ENCODE data around the gene MUC2.
"Not testable (repeated sequence)": the region's sequence is repeated elsewhere in the genome, so short reads cannot be mapped to it uniquely, and the experiment has no call there.

Gene MUC2

DNA sequence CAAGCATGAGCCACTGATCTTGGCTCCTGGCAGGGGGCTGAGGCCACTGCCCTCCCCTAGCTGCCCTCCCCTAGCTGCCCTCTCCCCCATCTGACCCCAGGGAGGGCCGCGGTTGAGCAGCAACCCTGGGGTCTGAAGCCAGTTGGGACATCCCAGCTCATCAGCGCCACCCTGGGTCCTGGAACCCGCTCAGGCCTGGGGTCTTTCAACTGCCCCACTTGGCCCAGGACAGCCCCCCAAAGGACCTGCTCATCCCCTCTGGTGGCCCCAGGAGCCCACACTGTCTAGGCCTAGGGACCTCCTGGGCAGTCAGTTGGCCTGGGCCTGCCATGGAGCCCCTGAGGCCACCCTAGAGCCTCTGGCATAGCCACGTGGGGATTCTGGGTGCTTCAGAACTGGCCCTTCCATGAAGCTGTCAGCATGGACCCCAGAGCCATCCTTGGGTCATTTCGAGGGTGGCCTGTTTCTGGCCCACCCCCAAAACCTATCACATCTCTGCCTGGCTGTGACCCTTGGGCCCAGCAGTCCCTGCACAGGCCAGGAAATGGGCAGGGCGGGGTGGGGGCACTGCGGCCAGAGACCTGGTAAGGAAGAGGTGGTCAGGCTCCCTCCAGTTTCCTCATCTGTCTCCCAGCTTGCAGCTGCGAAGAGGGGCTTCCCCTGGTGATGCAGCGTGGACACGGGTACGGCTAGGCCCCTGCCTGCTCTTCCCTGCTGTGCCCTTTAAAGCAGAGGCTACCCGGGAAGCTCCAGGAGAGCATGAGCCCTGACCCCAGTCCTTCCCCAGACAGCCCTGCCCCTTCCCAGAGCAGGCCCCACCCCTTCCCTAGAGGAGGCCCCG lies 37.9 kb downstream of the MUC2 start:
- H3K36me3 ChIP-seq (replicated peaks; ENCODE audit: insufficient read depth, low read length) = no peaks in the 10 kb centered on the region
- H4K20me1 ChIP-seq (ENCODE audit: insufficient read depth, low read length) = no peaks in the 10 kb centered on the region
- H3K9ac ChIP-seq (ENCODE audit: low read length) = no peak overlapping the region
- DNase-seq = no peak
- H3K27ac ChIP-seq (ENCODE audit: low read length) = no peak overlapping the region
- no peaks in the 10 kb centered on the region for H3K79me2 ChIP-seq (ENCODE audit: low read length)
- H2AFZ ChIP-seq (ENCODE audit: low read length) = no peak overlapping the region
- H3K9me2 ChIP-seq (replicated peaks; ENCODE audit: insufficient read depth, low read length) = no peaks in the 10 kb centered on the region
- H3K4me1 ChIP-seq (ENCODE audit: low read length) = no peaks in the 10 kb centered on the region
- TF ChIP-seq, protein P1, sequence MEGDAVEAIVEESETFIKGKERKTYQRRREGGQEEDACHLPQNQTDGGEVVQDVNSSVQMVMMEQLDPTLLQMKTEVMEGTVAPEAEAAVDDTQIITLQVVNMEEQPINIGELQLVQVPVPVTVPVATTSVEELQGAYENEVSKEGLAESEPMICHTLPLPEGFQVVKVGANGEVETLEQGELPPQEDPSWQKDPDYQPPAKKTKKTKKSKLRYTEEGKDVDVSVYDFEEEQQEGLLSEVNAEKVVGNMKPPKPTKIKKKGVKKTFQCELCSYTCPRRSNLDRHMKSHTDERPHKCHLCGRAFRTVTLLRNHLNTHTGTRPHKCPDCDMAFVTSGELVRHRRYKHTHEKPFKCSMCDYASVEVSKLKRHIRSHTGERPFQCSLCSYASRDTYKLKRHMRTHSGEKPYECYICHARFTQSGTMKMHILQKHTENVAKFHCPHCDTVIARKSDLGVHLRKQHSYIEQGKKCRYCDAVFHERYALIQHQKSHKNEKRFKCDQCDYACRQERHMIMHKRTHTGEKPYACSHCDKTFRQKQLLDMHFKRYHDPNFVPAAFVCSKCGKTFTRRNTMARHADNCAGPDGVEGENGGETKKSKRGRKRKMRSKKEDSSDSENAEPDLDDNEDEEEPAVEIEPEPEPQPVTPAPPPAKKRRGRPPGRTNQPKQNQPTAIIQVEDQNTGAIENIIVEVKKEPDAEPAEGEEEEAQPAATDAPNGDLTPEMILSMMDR (IDR thresholded peaks at IDR 0.05; ENCODE audit: low read length) = no peak
- TF ChIP-seq EZH2phosphoT487 (IDR thresholded peaks at IDR 0.05; ENCODE audit: low read length) (no peak), EZH2 (optimal IDR thresholded peaks at IDR 0.05; ENCODE audit: low read depth, low read length) (no peak)
- no peak overlapping the region for H3K4me3 ChIP-seq (ENCODE audit: low read length)
- H3F3A ChIP-seq (ENCODE audit: insufficient read depth, low read length) = no peaks in the 10 kb centered on the region
- H3K27me3 ChIP-seq (replicated peaks; ENCODE audit: insufficient read depth, low read length) = peaks cover 63% of the 10 kb centered on the region
- no peak overlapping the region for H3K4me2 ChIP-seq (ENCODE audit: low read depth, low read length)
- no peaks in the 10 kb centered on the region for H3K9me3 ChIP-seq (replicated peaks; ENCODE audit: insufficient read depth, low read length)

DNA sequence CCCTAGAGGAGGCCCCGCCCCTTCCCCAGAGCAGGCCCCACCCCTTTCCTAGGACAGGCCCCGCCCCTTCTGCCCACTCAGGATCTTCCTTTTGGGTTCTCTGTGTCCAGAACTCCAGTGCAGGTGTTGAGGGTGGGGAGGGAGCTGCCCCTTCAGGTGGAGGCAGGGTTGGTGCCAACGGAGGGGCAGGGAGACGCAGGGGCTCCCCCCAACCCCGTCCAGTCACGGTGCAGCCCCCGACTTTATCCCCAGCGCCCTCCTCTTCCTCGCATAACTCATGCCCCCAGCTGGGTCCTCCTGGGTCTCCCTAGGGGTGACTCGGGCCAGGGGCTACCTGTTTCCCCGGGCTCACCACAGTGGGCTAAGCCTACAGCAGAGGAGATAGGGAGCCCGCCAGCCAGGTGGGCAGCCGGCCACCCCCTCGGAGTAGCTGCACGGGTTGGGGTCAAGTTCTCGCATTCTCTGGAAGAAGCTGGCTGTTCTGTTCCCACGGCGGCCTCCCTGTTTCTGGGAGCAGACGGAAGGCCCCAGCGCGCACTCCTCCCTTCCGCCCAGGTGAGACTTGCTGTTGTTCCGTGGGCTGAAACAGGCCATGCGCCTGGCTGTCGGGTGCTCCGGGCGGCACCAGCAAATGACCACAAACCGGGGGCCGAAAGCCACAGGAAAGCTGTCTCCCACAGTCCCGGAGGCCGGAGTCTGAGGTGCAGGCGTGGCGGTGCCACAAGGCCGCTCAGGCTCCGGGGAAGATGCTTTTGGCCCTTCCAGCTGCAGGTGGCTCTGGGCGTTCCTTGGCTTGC lies 38.9 kb downstream of the MUC2 start:
- Histone ChIP-seq H3K27ac (ENCODE audit: low read length) (no peak overlapping the region), H3K9me3 (replicated peaks; ENCODE audit: insufficient read depth, low read length) (no peaks in the 10 kb centered on the region), H3K36me3 (replicated peaks; ENCODE audit: insufficient read depth, low read length) (no peaks in the 10 kb centered on the region), H3K4me1 (ENCODE audit: low read length) (no peaks in the 10 kb centered on the region), H2AFZ (ENCODE audit: low read length) (no peak overlapping the region), H3K27me3 (replicated peaks; ENCODE audit: insufficient read depth, low read length) (peaks cover 59% of the 10 kb centered on the region), H3K9me2 (replicated peaks; ENCODE audit: insufficient read depth, low read length) (no peaks in the 10 kb centered on the region), H3F3A (ENCODE audit: insufficient read depth, low read length) (no peaks in the 10 kb centered on the region), H3K4me2 (ENCODE audit: low read depth, low read length) (no peak overlapping the region), H3K9ac (ENCODE audit: low read length) (no peak overlapping the region), H3K79me2 (ENCODE audit: low read length) (no peaks in the 10 kb centered on the region), H4K20me1 (ENCODE audit: insufficient read depth, low read length) (no peaks in the 10 kb centered on the region), H3K4me3 (ENCODE audit: low read length) (no peak overlapping the region)
- no peak for DNase-seq
- TF ChIP-seq, protein P1 (IDR thresholded peaks at IDR 0.05; ENCODE audit: low read length) = no peak
- no peak for TF ChIP-seq EZH2phosphoT487 (IDR thresholded peaks at IDR 0.05; ENCODE audit: low read length)
- no peak for TF ChIP-seq EZH2 (optimal IDR thresholded peaks at IDR 0.05; ENCODE audit: low read depth, low read length)

DNA sequence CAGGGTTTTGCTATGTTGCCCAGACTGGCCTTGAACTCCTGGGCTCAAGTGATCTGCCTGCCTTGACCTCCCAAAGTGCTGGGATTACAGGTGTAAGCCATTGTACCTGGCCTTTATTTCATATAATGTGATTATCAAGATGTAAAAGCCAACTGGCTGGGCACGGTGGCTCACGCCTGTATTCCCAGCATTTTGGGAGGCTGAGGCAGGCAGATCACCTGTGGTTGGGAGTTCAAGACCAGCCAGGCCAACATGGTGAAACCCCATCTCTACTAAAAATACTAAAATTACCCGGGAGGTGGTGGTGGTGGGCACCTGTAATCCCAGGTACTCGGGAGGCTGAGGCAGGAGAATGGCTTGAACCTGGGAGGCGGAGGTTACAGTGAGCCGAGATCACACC lies 40.6 kb downstream of the MUC2 start:
- not testable (repeated sequence) for H3K9me2 ChIP-seq (replicated peaks; ENCODE audit: insufficient read depth, low read length); H3K4me2 ChIP-seq (ENCODE audit: low read depth, low read length); H3K9ac ChIP-seq (ENCODE audit: low read length); H3K79me2 ChIP-seq (ENCODE audit: low read length); H2AFZ ChIP-seq (ENCODE audit: low read length); DNase-seq; H3K36me3 ChIP-seq (replicated peaks; ENCODE audit: insufficient read depth, low read length); H3K9me3 ChIP-seq (replicated peaks; ENCODE audit: insufficient read depth, low read length); H3K4me1 ChIP-seq (ENCODE audit: low read length); H3F3A ChIP-seq (ENCODE audit: insufficient read depth, low read length); H4K20me1 ChIP-seq (ENCODE audit: insufficient read depth, low read length); H3K4me3 ChIP-seq (ENCODE audit: low read length); H3K27ac ChIP-seq (ENCODE audit: low read length)
- H3K27me3 ChIP-seq (replicated peaks; ENCODE audit: insufficient read depth, low read length) = peaks cover 59% of the 10 kb centered on the region

Data from MM.1S (cell line).